ENCODE results near the gene PRSS53. TPM values are rescaled to one million over a fixed set of nuclear protein-coding genes. Genes with fewer than 3 reads are reported as not detected.
A peak's percentile ranks its signal among the peaks of the same experiment; 100 is the strongest.
"Not testable (repeated sequence)": the region's sequence is repeated elsewhere in the genome, so short reads cannot be mapped to it uniquely, and the experiment has no call there.

The PRSS53 gene
- total RNA-seq, 1 donor: 2.9 TPM

DNA sequence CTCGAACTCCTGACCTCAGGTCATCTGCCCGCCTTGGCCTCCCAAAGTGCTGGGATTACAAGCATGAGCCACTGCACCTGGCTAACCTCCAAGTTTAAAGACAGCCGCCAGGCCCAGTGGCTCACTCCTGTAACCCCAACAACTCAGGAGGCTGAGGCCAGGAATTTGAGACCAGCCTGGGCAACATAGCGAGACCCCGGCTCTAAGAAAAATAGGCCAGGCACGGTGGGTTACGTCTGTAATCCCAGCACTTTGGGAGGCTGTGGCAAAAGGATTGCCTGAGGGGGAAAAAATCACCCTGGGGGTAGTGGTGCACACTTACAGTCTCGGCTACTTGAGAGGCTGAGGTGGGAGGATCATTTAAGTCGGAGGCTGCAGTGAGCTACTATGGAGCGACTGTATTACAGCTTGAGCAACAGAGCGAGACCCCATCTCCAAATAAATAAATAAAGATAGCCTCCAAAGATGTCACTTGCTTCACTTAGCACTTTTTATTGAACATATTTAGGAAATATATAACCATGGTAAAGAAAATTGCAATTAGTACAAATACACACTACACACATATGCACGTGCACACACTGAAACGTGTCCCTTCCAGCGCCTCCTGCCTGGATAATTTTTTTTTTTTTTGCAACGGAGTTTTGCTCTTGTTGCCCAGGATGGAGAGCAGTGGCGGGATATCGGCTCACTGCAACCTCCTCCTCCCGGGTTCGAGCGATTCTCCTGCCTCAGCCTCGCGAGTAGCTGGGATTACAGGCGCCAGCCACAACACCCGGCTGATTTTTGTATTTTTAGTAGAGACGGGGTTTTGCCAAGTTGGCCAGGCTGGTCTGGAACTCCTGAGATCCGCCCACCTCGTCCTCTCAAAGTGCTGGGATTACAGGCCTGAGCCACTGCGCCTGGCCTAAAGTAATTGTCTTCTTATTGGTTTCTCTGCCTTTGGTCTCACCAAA is 18.0 kb upstream of the PRSS53 start:
- Histone ChIP-seq H3K4me1 (ENCODE audit: insufficient read depth, low read length) (peaks cover 15% of the 10 kb centered on the region), H3K79me2 (ENCODE audit: insufficient read depth, low read length) (peaks cover 19% of the 10 kb centered on the region), H3K9me3 (ENCODE audit: low read depth, low read length) (no peaks in the 10 kb centered on the region), H4K20me1 (ENCODE audit: insufficient read depth, low read length) (peaks cover 3% of the 10 kb centered on the region), H3K4me3 (ENCODE audit: insufficient read depth, low read length) (no peak overlapping the region), H3K27ac (ENCODE audit: low read depth, low read length) (no peak overlapping the region), H3K4me2 (ENCODE audit: insufficient read depth, low read length) (no peak overlapping the region), H3K36me3 (ENCODE audit: insufficient read depth, low read length) (peaks cover 24% of the 10 kb centered on the region), H2AFZ (ENCODE audit: low read length) (no peak overlapping the region), H3K27me3 (ENCODE audit: insufficient read depth, low read length) (no peaks in the 10 kb centered on the region)
- peak; percentile 76 for DNase-seq (ENCODE audit: insufficient read length, low spot score, missing footprints)
- no peak for TF ChIP-seq CTCF (IDR thresholded peaks at IDR 0.05; ENCODE audit: extremely low read depth, low read depth, low read length)

DNA sequence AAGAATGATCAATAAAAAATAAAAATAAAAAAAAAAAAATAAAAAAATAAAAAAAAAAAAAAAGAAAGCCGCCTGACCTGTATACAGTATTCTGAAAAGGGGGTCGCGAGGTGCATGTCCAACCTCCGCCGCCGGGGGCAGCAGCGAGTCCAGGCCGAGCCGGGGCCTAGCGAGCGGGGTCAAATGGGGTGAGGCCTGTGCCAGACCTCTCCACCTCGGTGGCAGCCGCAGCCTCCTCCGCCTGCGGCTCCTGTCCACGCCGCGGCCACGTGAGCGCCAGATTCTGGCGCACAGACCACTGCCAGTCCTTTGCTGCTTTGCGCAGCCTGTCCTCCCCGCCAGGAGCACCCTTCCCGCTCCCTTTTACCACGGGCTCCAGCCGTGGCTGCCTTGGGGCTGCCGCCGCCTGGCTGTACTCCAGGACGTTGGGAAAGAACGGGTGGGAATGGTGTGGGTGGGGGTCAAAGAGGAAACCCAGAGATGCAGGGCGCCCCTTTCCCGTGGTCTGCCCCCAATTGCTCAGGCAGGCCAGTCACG is 17.0 kb upstream of the PRSS53 start:
- peak; percentile 59 for TF ChIP-seq CTCF (IDR thresholded peaks at IDR 0.05; ENCODE audit: extremely low read depth, low read depth, low read length)
- peaks cover 14% of the 10 kb centered on the region for H3K36me3 ChIP-seq (ENCODE audit: insufficient read depth, low read length)
- H3K27ac ChIP-seq (ENCODE audit: low read depth, low read length): peak overlapping the region; percentile 48
- H3K27me3 ChIP-seq (ENCODE audit: insufficient read depth, low read length): no peaks in the 10 kb centered on the region
- H3K4me3 ChIP-seq (ENCODE audit: insufficient read depth, low read length): peak overlapping the region; percentile 58
- H3K9me3 ChIP-seq (ENCODE audit: low read depth, low read length): no peaks in the 10 kb centered on the region
- peak overlapping the region; percentile 72 for H3K4me2 ChIP-seq (ENCODE audit: insufficient read depth, low read length)
- no peaks in the 10 kb centered on the region for H4K20me1 ChIP-seq (ENCODE audit: insufficient read depth, low read length)
- peak; percentile 99 for DNase-seq (ENCODE audit: insufficient read length, low spot score, missing footprints)
- peaks cover 17% of the 10 kb centered on the region for H3K4me1 ChIP-seq (ENCODE audit: insufficient read depth, low read length)
- peak overlapping the region; percentile 86 for H2AFZ ChIP-seq (ENCODE audit: low read length)
- peaks cover 19% of the 10 kb centered on the region for H3K79me2 ChIP-seq (ENCODE audit: insufficient read depth, low read length)

GRCh38 chr16:31100876-31101641 is 12.3 kb upstream of the PRSS53 start:
- H3K9me3 ChIP-seq (ENCODE audit: low read depth, low read length); H3K4me1 ChIP-seq (ENCODE audit: insufficient read depth, low read length); H3K4me3 ChIP-seq (ENCODE audit: insufficient read depth, low read length); DNase-seq (ENCODE audit: insufficient read length, low spot score, missing footprints); H4K20me1 ChIP-seq (ENCODE audit: insufficient read depth, low read length); H3K36me3 ChIP-seq (ENCODE audit: insufficient read depth, low read length); H3K4me2 ChIP-seq (ENCODE audit: insufficient read depth, low read length); H3K27ac ChIP-seq (ENCODE audit: low read depth, low read length); H2AFZ ChIP-seq (ENCODE audit: low read length); H3K79me2 ChIP-seq (ENCODE audit: insufficient read depth, low read length); H3K27me3 ChIP-seq (ENCODE audit: insufficient read depth, low read length): not testable (repeated sequence)

DNA sequence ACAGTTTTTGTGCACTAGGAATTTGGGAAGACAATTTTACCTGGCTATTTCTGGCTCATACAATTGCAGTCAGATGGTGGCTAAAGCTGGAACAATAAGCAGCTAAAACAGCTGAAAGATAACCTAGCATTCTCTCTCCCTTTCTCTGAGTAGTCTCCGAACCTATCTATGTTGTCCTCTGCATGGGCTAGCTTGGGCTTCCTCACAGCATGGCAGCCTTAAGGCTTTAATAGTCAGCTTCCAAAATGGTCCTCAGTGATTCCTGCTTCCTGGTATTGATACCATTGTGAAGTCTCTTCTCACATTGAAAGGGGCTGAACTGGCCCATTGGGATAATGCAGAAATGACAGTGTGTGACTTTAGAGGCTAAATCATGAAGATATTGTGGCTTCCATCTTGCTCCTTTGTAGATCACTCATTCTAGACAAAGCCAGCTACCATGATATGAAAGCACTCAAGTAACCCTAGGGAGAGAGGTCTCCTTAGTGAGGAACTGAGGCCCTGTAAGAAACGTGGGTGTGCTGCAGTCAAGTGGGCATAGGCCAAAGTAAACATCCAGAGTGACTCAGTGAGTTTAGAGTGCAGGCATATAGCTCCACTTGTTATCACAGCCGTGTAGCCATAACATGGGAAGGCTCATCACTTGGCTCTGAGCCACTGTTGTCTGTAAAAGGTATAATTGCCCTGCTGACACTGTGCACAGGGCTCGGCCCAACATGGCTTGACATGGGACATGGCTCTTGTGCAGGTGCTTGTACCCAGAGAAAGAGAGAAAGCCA is 11.3 kb upstream of the PRSS53 start:
- Histone ChIP-seq H3K27ac (ENCODE audit: low read depth, low read length) (no peak overlapping the region), H3K4me2 (ENCODE audit: insufficient read depth, low read length) (no peak overlapping the region), H3K27me3 (ENCODE audit: insufficient read depth, low read length) (no peaks in the 10 kb centered on the region), H2AFZ (ENCODE audit: low read length) (peak overlapping the region; percentile 10), H3K36me3 (ENCODE audit: insufficient read depth, low read length) (no peaks in the 10 kb centered on the region), H3K4me3 (ENCODE audit: insufficient read depth, low read length) (no peak overlapping the region), H3K79me2 (ENCODE audit: insufficient read depth, low read length) (no peaks in the 10 kb centered on the region), H3K4me1 (ENCODE audit: insufficient read depth, low read length) (peaks cover 11% of the 10 kb centered on the region), H4K20me1 (ENCODE audit: insufficient read depth, low read length) (no peaks in the 10 kb centered on the region), H3K9me3 (ENCODE audit: low read depth, low read length) (no peaks in the 10 kb centered on the region)
- peak; percentile 78 for DNase-seq (ENCODE audit: insufficient read length, low spot score, missing footprints)
- TF ChIP-seq CTCF (IDR thresholded peaks at IDR 0.05; ENCODE audit: extremely low read depth, low read depth, low read length): no peak
